ENCODE results near the gene CLDN24.

DNA sequence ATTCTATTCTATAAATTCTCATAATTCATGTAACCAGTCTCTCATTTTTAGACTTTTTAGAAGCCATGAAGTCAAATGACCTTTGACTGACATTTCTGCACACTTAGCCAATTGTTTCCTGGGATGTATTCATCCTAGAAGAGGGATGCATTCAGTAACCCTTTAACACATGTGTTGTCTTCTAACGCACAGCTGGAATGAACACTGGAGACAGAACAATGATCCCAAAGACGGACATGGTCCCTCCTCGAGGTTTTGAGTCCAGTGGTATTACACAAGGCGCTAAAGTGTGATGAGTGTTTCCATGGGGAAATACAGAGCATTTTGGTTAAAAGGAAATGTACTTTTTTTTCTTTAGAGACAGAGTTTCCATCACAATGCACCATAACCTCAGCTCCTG lies 39.8 kb upstream of the CLDN24 start:
- TF ChIP-seq, protein P1, sequence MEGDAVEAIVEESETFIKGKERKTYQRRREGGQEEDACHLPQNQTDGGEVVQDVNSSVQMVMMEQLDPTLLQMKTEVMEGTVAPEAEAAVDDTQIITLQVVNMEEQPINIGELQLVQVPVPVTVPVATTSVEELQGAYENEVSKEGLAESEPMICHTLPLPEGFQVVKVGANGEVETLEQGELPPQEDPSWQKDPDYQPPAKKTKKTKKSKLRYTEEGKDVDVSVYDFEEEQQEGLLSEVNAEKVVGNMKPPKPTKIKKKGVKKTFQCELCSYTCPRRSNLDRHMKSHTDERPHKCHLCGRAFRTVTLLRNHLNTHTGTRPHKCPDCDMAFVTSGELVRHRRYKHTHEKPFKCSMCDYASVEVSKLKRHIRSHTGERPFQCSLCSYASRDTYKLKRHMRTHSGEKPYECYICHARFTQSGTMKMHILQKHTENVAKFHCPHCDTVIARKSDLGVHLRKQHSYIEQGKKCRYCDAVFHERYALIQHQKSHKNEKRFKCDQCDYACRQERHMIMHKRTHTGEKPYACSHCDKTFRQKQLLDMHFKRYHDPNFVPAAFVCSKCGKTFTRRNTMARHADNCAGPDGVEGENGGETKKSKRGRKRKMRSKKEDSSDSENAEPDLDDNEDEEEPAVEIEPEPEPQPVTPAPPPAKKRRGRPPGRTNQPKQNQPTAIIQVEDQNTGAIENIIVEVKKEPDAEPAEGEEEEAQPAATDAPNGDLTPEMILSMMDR (IDR thresholded peaks at IDR 0.05; ENCODE audit: insufficient read depth, low read length, poor library complexity, severe bottlenecking): no peak
- TF ChIP-seq EZH2phosphoT487 (conservative IDR thresholded peaks at IDR 0.05; ENCODE audit: low read length): no peak

Measured in SU-DHL-6 (cell line).